Esophagus squamous epithelium (tissue), 4 donors: ENCODE measurements around the gene TMEM81.

ENCODE experiments used
- CTCF ChIP-seq, 6 experiments: fragments of 450-650 bp in 4 of 6; fragments of 200-600 bp in 2 of 6; sonication (generic) in 2 of 6; IDR thresholded peaks; one replicate each; pipeline ENCODE4 v1.5.1; 2016 to 2019; ENCODE audit warnings: antibody characterized with exemption in 6 of 6, mild to moderate bottlenecking in 4 of 6, moderate library complexity in 4 of 6
- POLR2A ChIP-seq, 4 donors: fragments of 450-650 bp; IDR thresholded peaks; one replicate each; pipeline ENCODE4 v1.6.1; 2017; ENCODE audit warnings: antibody characterized with exemption in 4 of 4, mild to moderate bottlenecking in 4 of 4, moderate library complexity in 3 of 4

- TF ChIP-seq CTCF (IDR thresholded peaks at IDR 0.05) = no peak
- TF ChIP-seq POLR2A (IDR thresholded peaks at IDR 0.05) = no peak
These were observed 25.4 kb downstream of the TMEM81 start for GRCh38 chr1:205058853-205059252.
